Stimulated activated CD4-positive, alpha-beta T cell treated with anti-CD3 and anti-CD28 coated beads, Interleukin-15, amount 100 ng/mL, for 24 hours (primary cell): ENCODE measurements around the gene RGS3.

Experiments used
- DNase-seq: peaks from one replicate; pipeline ENCODE4 v3.0.0-alpha.2; 2020

RGS3 gene

GRCh38 chr9:113645227-113645977 is 181.9 kb downstream of the RGS3 start:
- DNase-seq, result no peak

- DNase-seq, result no peak
Measured at GRCh38 chr9:113645978-113646253, 182.4 kb downstream of the RGS3 start.

DNA sequence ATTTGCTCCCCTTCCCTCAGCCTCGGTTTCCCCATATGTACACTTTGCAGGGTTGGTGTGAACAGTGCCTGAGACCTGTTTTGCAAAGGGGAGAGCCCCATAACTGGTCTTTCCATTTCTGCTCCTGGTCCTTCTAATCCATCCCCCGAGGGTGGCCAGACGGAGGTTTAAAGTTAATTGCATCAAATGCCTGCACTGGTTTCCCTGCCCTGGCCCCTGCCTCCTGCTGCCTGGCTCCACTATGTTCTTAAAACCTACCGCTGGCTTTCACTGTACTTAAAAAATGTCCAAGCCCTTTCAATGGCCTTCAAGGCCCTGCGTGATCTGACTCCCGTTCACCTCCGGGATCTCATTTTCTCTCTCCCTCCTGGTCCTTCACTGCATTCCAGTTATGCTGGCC is 183.0 kb downstream of the RGS3 start:
- no peak for DNase-seq
